ENCODE data around the gene FAM217B.
"Not testable (repeated sequence)": the region's sequence is repeated elsewhere in the genome, so short reads cannot be mapped to it uniquely, and the experiment has no call there.

The FAM217B gene

GRCh38 chr20:59948212-59948611, 8.0 kb downstream of the FAM217B start:
- no peak overlapping the region for H3K9ac ChIP-seq (ENCODE audit: low read depth in 1 of 2, low read length in 2 of 2)
- no peak overlapping the region for H3K27ac ChIP-seq (ENCODE audit: low read depth, low read length)
- no peaks in the 10 kb centered on the region for H3K27me3 ChIP-seq (ENCODE audit: control insufficient read depth in 1 of 2, insufficient read depth in 2 of 2, low read length in 2 of 2)

GRCh38 chr20:59948828-59949720, 8.9 kb downstream of the FAM217B start:
- peaks cover 5 to 11% of the 10 kb centered on the region in 2 donors for H3K4me1 ChIP-seq (ENCODE audit: control insufficient read depth in 1 of 2, insufficient read depth in 2 of 2, low read length in 2 of 2)
- peaks cover 8 to 12% of the 10 kb centered on the region in 2 donors for H3K36me3 ChIP-seq (ENCODE audit: control insufficient read depth in 1 of 2, insufficient read depth in 2 of 2, low read length in 2 of 2)
- H3K9ac ChIP-seq (ENCODE audit: low read depth in 1 of 2, low read length in 2 of 2), result no peak overlapping the region
- H3K4me3 ChIP-seq (ENCODE audit: low read depth in 1 of 2, low read length in 2 of 2), result no peak overlapping the region
- no peaks in the 10 kb centered on the region for H3K9me3 ChIP-seq (ENCODE audit: control insufficient read depth in 1 of 2, low read length in 2 of 2)
- H3K27me3 ChIP-seq (ENCODE audit: control insufficient read depth in 1 of 2, insufficient read depth in 2 of 2, low read length in 2 of 2), result no peaks in the 10 kb centered on the region
- no peak overlapping the region for H3K27ac ChIP-seq (ENCODE audit: low read depth, low read length)

More at GRCh38 chr20:59948212-59948611, 8.0 kb downstream of the FAM217B start:
- H3K36me3 ChIP-seq (ENCODE audit: control insufficient read depth in 1 of 2, insufficient read depth in 2 of 2, low read length in 2 of 2), result peaks cover 12 to 20% of the 10 kb centered on the region in 2 donors
- peaks cover 5 to 11% of the 10 kb centered on the region in 2 donors for H3K4me1 ChIP-seq (ENCODE audit: control insufficient read depth in 1 of 2, insufficient read depth in 2 of 2, low read length in 2 of 2)
- no peaks in the 10 kb centered on the region for H3K9me3 ChIP-seq (ENCODE audit: control insufficient read depth in 1 of 2, low read length in 2 of 2)
- no peak overlapping the region for H3K4me3 ChIP-seq (ENCODE audit: low read depth in 1 of 2, low read length in 2 of 2)

GRCh38 chr20:59949911-59950310, 9.7 kb downstream of the FAM217B start:
- Histone ChIP-seq H3K4me3 (ENCODE audit: low read depth in 1 of 2, low read length in 2 of 2) (no peak overlapping the region), H3K27ac (ENCODE audit: low read depth, low read length) (no peak overlapping the region)

GRCh38 chr20:59954718-59955117, 14.5 kb downstream of the FAM217B start:
- Histone ChIP-seq H3K9me3 (ENCODE audit: control insufficient read depth in 1 of 2, low read length in 2 of 2) (no peaks in the 10 kb centered on the region), H3K4me1 (ENCODE audit: control insufficient read depth in 1 of 2, insufficient read depth in 2 of 2, low read length in 2 of 2) (no peaks in the 10 kb centered on the region), H3K9ac (ENCODE audit: low read depth in 1 of 2, low read length in 2 of 2) (no peak overlapping the region), H3K4me3 (ENCODE audit: low read depth in 1 of 2, low read length in 2 of 2) (no peak overlapping the region), H3K27ac (ENCODE audit: low read depth, low read length) (no peak overlapping the region), H3K36me3 (ENCODE audit: control insufficient read depth in 1 of 2, insufficient read depth in 2 of 2, low read length in 2 of 2) (no peaks in the 10 kb centered on the region), H3K27me3 (ENCODE audit: control insufficient read depth in 1 of 2, insufficient read depth in 2 of 2, low read length in 2 of 2) (no peaks in the 10 kb centered on the region)

More at GRCh38 chr20:59949911-59950310, 9.7 kb downstream of the FAM217B start:
- Histone ChIP-seq H3K4me1 (ENCODE audit: control insufficient read depth in 1 of 2, insufficient read depth in 2 of 2, low read length in 2 of 2) (peaks cover 5 to 11% of the 10 kb centered on the region in 2 donors), H3K36me3 (ENCODE audit: control insufficient read depth in 1 of 2, insufficient read depth in 2 of 2, low read length in 2 of 2) (peaks cover 0 to 3% of the 10 kb centered on the region in 2 donors), H3K9ac (ENCODE audit: low read depth in 1 of 2, low read length in 2 of 2) (no peak overlapping the region), H3K27me3 (ENCODE audit: control insufficient read depth in 1 of 2, insufficient read depth in 2 of 2, low read length in 2 of 2) (no peaks in the 10 kb centered on the region), H3K9me3 (ENCODE audit: control insufficient read depth in 1 of 2, low read length in 2 of 2) (no peaks in the 10 kb centered on the region)

- no peaks in the 10 kb centered on the region for H3K4me1 ChIP-seq (ENCODE audit: control insufficient read depth in 1 of 2, insufficient read depth in 2 of 2, low read length in 2 of 2)
- no peak overlapping the region for H3K27ac ChIP-seq (ENCODE audit: low read depth, low read length)
- no peaks in the 10 kb centered on the region for H3K9me3 ChIP-seq (ENCODE audit: control insufficient read depth in 1 of 2, low read length in 2 of 2)
- H3K27me3 ChIP-seq (ENCODE audit: control insufficient read depth in 1 of 2, insufficient read depth in 2 of 2, low read length in 2 of 2), result no peaks in the 10 kb centered on the region
- no peak overlapping the region for H3K9ac ChIP-seq (ENCODE audit: low read depth in 1 of 2, low read length in 2 of 2)
- no peak overlapping the region for H3K4me3 ChIP-seq (ENCODE audit: low read depth in 1 of 2, low read length in 2 of 2)
- no peaks in the 10 kb centered on the region for H3K36me3 ChIP-seq (ENCODE audit: control insufficient read depth in 1 of 2, insufficient read depth in 2 of 2, low read length in 2 of 2)
Observed at GRCh38 chr20:59955131-59955796, 15.1 kb downstream of the FAM217B start.

GRCh38 chr20:59957568-59957967, 17.4 kb downstream of the FAM217B start:
- not testable (repeated sequence) for H3K36me3 ChIP-seq (ENCODE audit: control insufficient read depth in 1 of 2, insufficient read depth in 2 of 2, low read length in 2 of 2); H3K27me3 ChIP-seq (ENCODE audit: control insufficient read depth in 1 of 2, insufficient read depth in 2 of 2, low read length in 2 of 2); H3K9me3 ChIP-seq (ENCODE audit: control insufficient read depth in 1 of 2, low read length in 2 of 2); H3K27ac ChIP-seq (ENCODE audit: low read depth, low read length); H3K4me3 ChIP-seq (ENCODE audit: low read depth in 1 of 2, low read length in 2 of 2); H3K9ac ChIP-seq (ENCODE audit: low read depth in 1 of 2, low read length in 2 of 2); H3K4me1 ChIP-seq (ENCODE audit: control insufficient read depth in 1 of 2, insufficient read depth in 2 of 2, low read length in 2 of 2)

- Histone ChIP-seq H3K4me1 (ENCODE audit: control insufficient read depth in 1 of 2, insufficient read depth in 2 of 2, low read length in 2 of 2) (no peaks in the 10 kb centered on the region), H3K9ac (ENCODE audit: low read depth in 1 of 2, low read length in 2 of 2) (no peak within 1 kb of the TSS), H3K4me3 (ENCODE audit: low read depth in 1 of 2, low read length in 2 of 2) (no peak within 1 kb of the TSS), H3K27me3 (ENCODE audit: control insufficient read depth in 1 of 2, insufficient read depth in 2 of 2, low read length in 2 of 2) (no peaks in the 10 kb centered on the region), H3K27ac (ENCODE audit: low read depth, low read length) (no peak within 1 kb of the TSS), H3K36me3 (ENCODE audit: control insufficient read depth in 1 of 2, insufficient read depth in 2 of 2, low read length in 2 of 2) (no peaks in the 10 kb centered on the region), H3K9me3 (ENCODE audit: control insufficient read depth in 1 of 2, low read length in 2 of 2) (no peaks in the 10 kb centered on the region)
Observed at GRCh38 chr20:59958123-59958522, 17.9 kb downstream of the FAM217B start, which contains the start of gene CDH26. TSS of gene CDH26 (plus strand) at chr20:59958423. CDS start at chr20:59958727, 304 bp downstream.

GRCh38 chr20:59958626-59959025, 18.4 kb downstream of the FAM217B start:
- H3K4me3 ChIP-seq (ENCODE audit: low read depth in 1 of 2, low read length in 2 of 2), result no peak overlapping the region
- no peaks in the 10 kb centered on the region for H3K9me3 ChIP-seq (ENCODE audit: control insufficient read depth in 1 of 2, low read length in 2 of 2)
- H3K4me1 ChIP-seq (ENCODE audit: control insufficient read depth in 1 of 2, insufficient read depth in 2 of 2, low read length in 2 of 2), result no peaks in the 10 kb centered on the region
- no peak overlapping the region for H3K9ac ChIP-seq (ENCODE audit: low read depth in 1 of 2, low read length in 2 of 2)
- no peak overlapping the region for H3K27ac ChIP-seq (ENCODE audit: low read depth, low read length)
- H3K27me3 ChIP-seq (ENCODE audit: control insufficient read depth in 1 of 2, insufficient read depth in 2 of 2, low read length in 2 of 2), result no peaks in the 10 kb centered on the region
- H3K36me3 ChIP-seq (ENCODE audit: control insufficient read depth in 1 of 2, insufficient read depth in 2 of 2, low read length in 2 of 2), result no peaks in the 10 kb centered on the region

GRCh38 chr20:59961423-59961822, 21.2 kb downstream of the FAM217B start:
- Histone ChIP-seq H3K27ac (ENCODE audit: low read depth, low read length) (no peak overlapping the region), H3K9me3 (ENCODE audit: control insufficient read depth in 1 of 2, low read length in 2 of 2) (no peaks in the 10 kb centered on the region), H3K4me3 (ENCODE audit: low read depth in 1 of 2, low read length in 2 of 2) (no peak overlapping the region), H3K27me3 (ENCODE audit: control insufficient read depth in 1 of 2, insufficient read depth in 2 of 2, low read length in 2 of 2) (no peaks in the 10 kb centered on the region), H3K36me3 (ENCODE audit: control insufficient read depth in 1 of 2, insufficient read depth in 2 of 2, low read length in 2 of 2) (no peaks in the 10 kb centered on the region), H3K4me1 (ENCODE audit: control insufficient read depth in 1 of 2, insufficient read depth in 2 of 2, low read length in 2 of 2) (no peaks in the 10 kb centered on the region), H3K9ac (ENCODE audit: low read depth in 1 of 2, low read length in 2 of 2) (no peak overlapping the region)

- Histone ChIP-seq H3K4me1 (ENCODE audit: control insufficient read depth in 1 of 2, insufficient read depth in 2 of 2, low read length in 2 of 2) (no peaks in the 10 kb centered on the region), H3K9ac (ENCODE audit: low read depth in 1 of 2, low read length in 2 of 2) (no peak overlapping the region), H3K27me3 (ENCODE audit: control insufficient read depth in 1 of 2, insufficient read depth in 2 of 2, low read length in 2 of 2) (no peaks in the 10 kb centered on the region), H3K9me3 (ENCODE audit: control insufficient read depth in 1 of 2, low read length in 2 of 2) (no peaks in the 10 kb centered on the region), H3K36me3 (ENCODE audit: control insufficient read depth in 1 of 2, insufficient read depth in 2 of 2, low read length in 2 of 2) (no peaks in the 10 kb centered on the region), H3K27ac (ENCODE audit: low read depth, low read length) (no peak overlapping the region), H3K4me3 (ENCODE audit: low read depth in 1 of 2, low read length in 2 of 2) (no peak overlapping the region)
Observed at GRCh38 chr20:59962155-59962554, 22.0 kb downstream of the FAM217B start.

Measured in duodenal mucosa (tissue), 2 donors.